CD8-positive, alpha-beta memory T cell (primary cell): ENCODE results near the gene DLX3. TPM values are rescaled to one million over a fixed set of nuclear protein-coding genes. Genes with fewer than 3 reads are reported as not detected.

ENCODE experiments used
- CTCF ChIA-PET: fragments of 350-600 bp; sonication (Branson Sonifier 250); formaldehyde crosslinking; loops from one replicate; lab custom pipeline; 2021; ENCODE audit warnings: antibody characterized with exemption; lab: Charles Lee
- POLR2A ChIA-PET: fragments of 350-600 bp; sonication (Branson Sonifier 250); formaldehyde crosslinking; loops from one replicate; lab custom pipeline; 2021; ENCODE audit warnings: antibody characterized with exemption; lab: Charles Lee
- DNase-seq, 5 donors: peaks; one replicate each; pipeline versions ENCODE4 v3.0.0 to v3.0.0-alpha.2; 2020 to 2022; ENCODE audit warnings: mixed read lengths in 1 of 5
- H3K27ac ChIP-seq: one replicate; pipeline ENCODE4 v1.7.0; 2013; ENCODE audit warnings: low read depth, mild to moderate bottlenecking, low read length, moderate library complexity
- H3K27me3 ChIP-seq: 2 replicates; pipeline ENCODE4 v1.7.0; 2013; ENCODE audit warnings: low read length, mild to moderate bottlenecking; ENCODE audit not compliant: insufficient read depth, poor library complexity, severe bottlenecking
- H3K36me3 ChIP-seq: 2 replicates; pipeline ENCODE4 v1.7.0; 2013; ENCODE audit warnings: mild to moderate bottlenecking, low read length, moderate library complexity; ENCODE audit not compliant: insufficient read depth
- H3K4me1 ChIP-seq: 2 replicates; pipeline ENCODE4 v1.7.0; 2013; ENCODE audit warnings: mild to moderate bottlenecking, low read length, moderate library complexity; ENCODE audit not compliant: insufficient read depth
- H3K4me3 ChIP-seq: 2 replicates; pipeline ENCODE4 v1.7.0; 2013; ENCODE audit warnings: mild to moderate bottlenecking, low read length
- H3K9me3 ChIP-seq: 2 replicates; pipeline ENCODE4 v1.7.0; 2013; ENCODE audit warnings: mild to moderate bottlenecking, low read length
- H3K27ac Mint-ChIP-seq, 8 donors: one replicate each; pipeline ENCODE4 v1.8.0; 2020 to 2021; ENCODE audit warnings: mixed read lengths in 8 of 8, mild to moderate bottlenecking in 6 of 8, inconsistent platforms in 3 of 8, moderate library complexity in 3 of 8
- H3K27me3 Mint-ChIP-seq, 2 donors: one replicate each; pipeline ENCODE4 v1.8.0; 2020 to 2021; ENCODE audit warnings: mixed read lengths in 2 of 2, mild to moderate bottlenecking in 1 of 2, moderate library complexity in 1 of 2
- H3K36me3 Mint-ChIP-seq, 3 donors: one replicate each; pipeline ENCODE4 v1.8.0; 2020 to 2021; ENCODE audit warnings: mixed read lengths in 3 of 3, inconsistent platforms in 1 of 3, mild to moderate bottlenecking in 1 of 3
- H3K4me1 Mint-ChIP-seq, 3 donors: one replicate each; pipeline ENCODE4 v1.8.0; 2020 to 2021; ENCODE audit warnings: mixed read lengths in 3 of 3, inconsistent platforms in 1 of 3, mild to moderate bottlenecking in 1 of 3
- H3K4me3 Mint-ChIP-seq, 7 donors: one replicate each; pipeline ENCODE4 v1.8.0; 2020 to 2021; ENCODE audit warnings: mixed read lengths in 7 of 7, mild to moderate bottlenecking in 6 of 7, moderate library complexity in 4 of 7, inconsistent platforms in 2 of 7
- H3K9me3 Mint-ChIP-seq, 5 donors: one replicate each; pipeline ENCODE4 v1.8.0; 2020 to 2022; ENCODE audit warnings: mixed read lengths in 5 of 5, mild to moderate bottlenecking in 3 of 5, moderate library complexity in 2 of 5, inconsistent platforms in 1 of 5
- polyA plus RNA-seq: library from polyadenylated mRNA; unstranded; fragments of 300-500 nt; fragmentation: Illumina TruSeq; gene quantifications from one replicate; pipeline ENCODE4 v1.2.3, GENCODE V29; 2021
- total RNA-seq, 2 experiments: library from RNA; stranded (reverse); gene quantifications; one replicate each; pipeline ENCODE4 v1.2.3, GENCODE V29; 2021

Gene DLX3
- total and polyA plus RNA-seq, 3 experiments from 2014 or later, result 0.15 TPM; not detected in 2

DNA sequence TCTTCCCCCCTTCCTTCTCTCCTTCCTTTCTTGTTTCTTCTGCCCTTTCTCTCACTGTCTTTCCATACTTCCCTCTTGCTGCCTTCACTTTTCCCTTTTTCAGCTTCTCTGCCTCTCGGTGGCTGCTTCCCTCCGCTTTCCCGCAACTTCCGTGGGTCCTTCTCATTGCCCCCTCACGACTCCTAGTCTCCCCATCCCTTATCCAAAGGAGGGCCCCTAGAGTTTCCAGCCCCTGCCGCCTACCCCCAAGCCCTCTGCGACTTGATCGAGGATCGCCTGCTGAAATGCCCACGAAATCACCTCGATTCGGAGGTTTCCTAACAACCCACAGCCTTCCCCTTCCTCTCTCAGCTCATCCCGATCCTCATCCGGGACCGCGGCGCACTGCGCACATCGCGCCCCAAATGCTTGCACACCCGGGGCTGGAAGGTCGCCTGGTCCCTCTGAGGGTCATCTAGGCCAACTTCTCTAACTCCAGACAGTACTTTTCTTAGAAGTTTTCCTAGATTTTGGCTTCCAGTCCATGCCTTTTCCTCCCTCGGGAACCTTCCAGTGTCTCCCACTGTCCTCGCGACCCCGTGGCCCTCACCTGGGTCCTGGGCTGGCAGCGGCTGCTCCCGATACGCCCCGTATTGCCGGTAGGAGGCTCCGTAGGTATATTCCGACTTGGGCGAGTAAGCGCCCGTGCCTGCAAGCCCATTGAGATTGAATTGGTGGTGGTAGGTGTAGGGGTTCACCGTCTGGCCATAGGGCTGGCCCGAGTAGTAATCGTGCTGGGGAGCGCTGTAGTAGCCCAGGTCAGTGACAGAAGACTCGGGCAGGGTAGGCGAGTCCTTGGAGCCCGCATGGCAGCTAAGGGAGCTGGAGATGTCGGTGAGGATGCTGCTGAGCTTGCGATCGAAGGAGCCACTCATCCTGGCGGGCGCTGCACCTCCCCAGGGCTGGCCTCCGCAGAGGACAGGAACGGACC is 654 bp downstream of the DLX3 start:
- H3K9me3 ChIP-seq, result no peaks in the 10 kb centered on the region
- H3K4me1 ChIP-seq, result peaks cover 22% of the 10 kb centered on the region
- no peak overlapping the region for H3K27ac ChIP-seq
- Mint-ChIP-seq H3K27me3 (peaks cover 59 to 86% of the 10 kb centered on the region in 2 donors), H3K4me3 (peak overlapping the region; percentile 78 to 90 (median 85)), H3K9me3 (peaks cover 0 to 2% (median 0%) of the 10 kb centered on the region in 5 donors), H3K27ac (peak overlapping the region in 3 of 8 donors; percentile 9 to 92 (median 55)), H3K36me3 (no peaks in the 10 kb centered on the region), H3K4me1 (peaks cover 25 to 43% (median 32%) of the 10 kb centered on the region in 3 donors)
- POLR2A ChIA-PET, result interaction anchor here (0.8 kb wide), 1 partner anchor 137 kb away, joined by 3 read pairs; no protein-coding TSS in a partner anchor
- peaks cover 61% of the 10 kb centered on the region for H3K27me3 ChIP-seq
- H3K4me3 ChIP-seq, result peak overlapping the region; percentile 51
- no peak for DNase-seq
- CTCF ChIA-PET, result interaction anchor here (0.7 to 7.3 kb wide), 9 partner anchors 11 to 438 kb away, joined by 3 to 159 read pairs (median 5); no protein-coding TSS in a partner anchor
- H3K36me3 ChIP-seq, result no peaks in the 10 kb centered on the region

DNA sequence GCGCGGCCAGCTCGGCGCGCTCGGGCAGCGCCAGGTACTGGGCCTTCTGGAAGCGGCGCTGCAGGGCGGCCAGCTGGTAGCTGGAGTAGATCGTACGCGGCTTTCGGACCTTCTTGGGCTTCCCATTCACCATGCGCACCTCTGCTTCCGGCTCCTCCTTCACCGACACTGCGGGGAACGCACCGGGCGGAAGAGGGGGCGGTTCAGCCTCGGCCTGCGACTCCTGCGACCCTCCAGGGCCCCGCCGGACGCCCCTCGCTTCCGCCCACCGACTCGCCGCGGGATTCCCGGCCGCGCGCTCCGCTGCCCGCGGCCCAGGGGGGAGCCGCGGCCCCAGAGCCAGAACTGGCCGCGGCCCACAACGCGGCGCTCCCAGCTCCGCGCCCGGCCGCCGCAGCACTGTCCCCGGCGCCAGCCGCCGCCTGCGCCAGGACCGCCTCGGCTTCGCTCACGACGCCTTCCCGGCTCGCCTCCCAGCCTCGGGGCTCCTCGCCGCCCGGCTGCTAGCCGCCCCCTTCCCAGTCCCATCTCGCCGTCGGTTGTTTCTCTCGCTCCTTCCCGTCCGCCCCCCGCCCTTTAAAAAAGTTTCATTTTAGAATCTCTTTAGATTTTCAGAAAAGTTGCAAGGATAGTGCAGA is 1.5 kb downstream of the DLX3 start:
- no peaks in the 10 kb centered on the region for H3K9me3 ChIP-seq
- peaks cover 24 to 43% (median 32%) of the 10 kb centered on the region in 3 donors for H3K4me1 Mint-ChIP-seq
- peaks cover 59 to 86% of the 10 kb centered on the region in 2 donors for H3K27me3 Mint-ChIP-seq
- H3K27me3 ChIP-seq, result peaks cover 53% of the 10 kb centered on the region
- POLR2A ChIA-PET, result interaction anchor here (0.8 kb wide), 2 partner anchors 130 to 136 kb away, joined by 3 read pairs; no protein-coding TSS in a partner anchor
- CTCF ChIA-PET, result interaction anchor here (0.7 to 7.3 kb wide), 6 partner anchors 10 to 437 kb away, joined by 3 to 159 read pairs (median 36); no protein-coding TSS in a partner anchor
- H3K36me3 ChIP-seq, result no peaks in the 10 kb centered on the region
- H3K9me3 Mint-ChIP-seq, result peaks cover 0 to 2% (median 0%) of the 10 kb centered on the region in 5 donors
- peaks cover 0 to 3% (median 0%) of the 10 kb centered on the region in 3 donors for H3K36me3 Mint-ChIP-seq
- no peak overlapping the region for H3K27ac ChIP-seq
- peak overlapping the region in 2 of 8 donors; percentile 9 to 64 for H3K27ac Mint-ChIP-seq
- peak overlapping the region; percentile 78 to 90 (median 85) for H3K4me3 Mint-ChIP-seq
- peak in 1 of 5 donors; percentile 17 for DNase-seq
- H3K4me3 ChIP-seq, result peak overlapping the region; percentile 51
- H3K4me1 ChIP-seq, result peaks cover 21% of the 10 kb centered on the region

DNA sequence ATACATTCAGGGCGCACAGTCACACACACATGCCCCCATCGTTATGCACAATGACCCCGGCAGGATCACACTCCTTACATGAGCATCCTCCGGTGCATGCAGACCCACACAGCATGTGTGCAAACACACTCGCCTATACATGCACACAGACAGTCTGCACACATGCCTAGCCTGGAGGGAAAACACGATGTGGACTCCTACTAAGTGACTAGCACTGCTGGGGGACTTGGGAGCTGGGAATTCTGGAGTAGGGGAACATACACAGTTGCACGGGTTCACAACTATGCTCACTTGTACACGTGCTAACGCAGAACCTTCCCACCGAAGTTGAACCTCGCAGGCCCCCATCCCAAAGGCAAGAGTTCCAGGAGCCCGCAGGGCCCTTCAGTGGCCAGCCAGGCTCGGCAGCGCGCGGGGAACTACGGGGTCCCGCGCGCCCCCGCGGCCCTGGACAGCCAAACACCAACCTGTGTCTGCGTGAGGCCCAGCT is 2.0 kb downstream of the DLX3 start:
- peaks cover 16% of the 10 kb centered on the region for H3K4me1 ChIP-seq
- H3K27me3 ChIP-seq, result peaks cover 54% of the 10 kb centered on the region
- H3K9me3 ChIP-seq, result no peaks in the 10 kb centered on the region
- Mint-ChIP-seq H3K9me3 (peaks cover 0 to 2% (median 0%) of the 10 kb centered on the region in 5 donors), H3K27ac (no peak overlapping the region), H3K27me3 (peaks cover 54 to 86% of the 10 kb centered on the region in 2 donors), H3K4me3 (peak overlapping the region; percentile 64 to 79 (median 69)), H3K36me3 (peaks cover 0 to 3% (median 0%) of the 10 kb centered on the region in 3 donors), H3K4me1 (peaks cover 20 to 38% (median 27%) of the 10 kb centered on the region in 3 donors)
- ChIA-PET CTCF (interaction anchor here (2.2 to 7.3 kb wide), 3 partner anchors 14 to 436 kb away, joined by 7 to 159 read pairs (median 64); no protein-coding TSS in a partner anchor), POLR2A (interaction anchor here (0.8 kb wide), 1 partner anchor 129 kb away, joined by 3 read pairs; no protein-coding TSS in a partner anchor)
- no peak for DNase-seq
- peak overlapping the region; percentile 41 for H3K4me3 ChIP-seq
- no peak overlapping the region for H3K27ac ChIP-seq
- H3K36me3 ChIP-seq, result no peaks in the 10 kb centered on the region

DNA sequence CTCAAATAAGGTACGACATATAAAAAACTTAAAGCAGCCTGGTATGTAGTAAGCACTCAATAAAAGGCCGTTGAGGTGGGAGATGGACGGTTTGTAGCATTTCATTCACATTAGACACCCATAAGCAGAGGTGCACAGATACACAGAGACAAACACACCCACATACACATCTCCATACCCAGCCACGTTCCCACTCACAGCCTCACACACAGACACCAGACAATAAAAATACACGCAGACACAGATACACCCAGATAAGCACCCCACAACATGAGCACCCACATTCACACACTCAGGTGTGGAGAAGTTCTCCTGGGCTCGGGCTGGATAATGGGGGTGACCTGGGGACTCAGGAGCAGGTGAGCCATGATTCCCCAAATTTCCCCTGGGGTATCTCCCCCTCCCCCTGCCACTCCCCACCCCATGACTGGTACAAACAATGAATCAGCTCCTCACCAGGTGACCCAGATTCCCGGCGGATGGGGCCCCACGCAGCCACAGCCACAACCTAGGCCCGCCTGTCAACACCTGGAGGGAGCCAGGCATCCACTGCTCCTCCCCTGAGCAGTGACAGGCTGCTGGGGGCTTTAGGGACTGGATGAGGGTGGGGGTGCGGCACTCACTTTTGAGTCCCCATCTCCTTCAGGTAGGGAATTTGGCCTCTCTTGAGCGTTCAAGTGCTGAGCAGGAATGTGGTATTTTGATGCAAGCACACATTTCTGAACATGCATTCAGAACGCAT is 2.7 kb downstream of the DLX3 start:
- ChIA-PET POLR2A (no interaction called here), CTCF (interaction anchor here (7.3 kb wide), 1 partner anchor 14 kb away, joined by 64 read pairs; no protein-coding TSS in a partner anchor)
- Histone ChIP-seq H3K9me3 (no peaks in the 10 kb centered on the region), H3K27ac (no peak overlapping the region), H3K4me3 (peak overlapping the region; percentile 41), H3K27me3 (peaks cover 54% of the 10 kb centered on the region), H3K36me3 (no peaks in the 10 kb centered on the region), H3K4me1 (peaks cover 16% of the 10 kb centered on the region)
- H3K27me3 Mint-ChIP-seq, result peaks cover 53 to 89% of the 10 kb centered on the region in 2 donors
- DNase-seq, result no peak
- peaks cover 20 to 37% (median 27%) of the 10 kb centered on the region in 3 donors for H3K4me1 Mint-ChIP-seq
- H3K27ac Mint-ChIP-seq, result no peak overlapping the region
- H3K4me3 Mint-ChIP-seq, result peak overlapping the region; percentile 5 to 79 (median 69)
- H3K36me3 Mint-ChIP-seq, result peaks cover 0 to 3% (median 0%) of the 10 kb centered on the region in 3 donors
- peaks cover 0 to 2% (median 0%) of the 10 kb centered on the region in 5 donors for H3K9me3 Mint-ChIP-seq

DNA sequence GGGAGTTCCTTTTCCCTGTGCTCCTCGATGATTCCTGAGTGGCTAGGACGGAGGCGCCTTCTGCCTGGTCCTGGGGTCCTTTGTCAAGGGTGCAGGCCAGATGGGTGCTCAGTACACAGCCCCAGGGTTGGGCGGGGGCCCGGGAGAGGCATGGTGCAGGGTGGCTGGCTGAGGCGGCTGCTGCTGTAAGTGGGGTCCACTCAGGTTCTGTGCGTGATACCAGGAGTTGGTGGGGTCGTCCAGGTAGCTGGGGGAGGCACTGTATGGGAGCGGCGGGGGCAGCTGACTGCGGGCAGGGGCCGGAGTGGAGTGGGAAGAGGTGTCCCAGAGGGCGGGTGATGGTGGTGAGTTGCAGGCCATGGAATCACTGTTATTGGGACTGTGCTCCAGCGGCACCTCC is 3.6 kb downstream of the DLX3 start:
- H3K4me3 ChIP-seq, result no peak overlapping the region
- H3K27ac ChIP-seq, result no peak overlapping the region
- H3K4me1 Mint-ChIP-seq, result peaks cover 20 to 31% (median 24%) of the 10 kb centered on the region in 3 donors
- H3K4me3 Mint-ChIP-seq, result no peak overlapping the region
- H3K36me3 ChIP-seq, result no peaks in the 10 kb centered on the region
- ChIA-PET CTCF (no interaction called here), POLR2A (no interaction called here)
- no peak overlapping the region for H3K27ac Mint-ChIP-seq
- peaks cover 16% of the 10 kb centered on the region for H3K4me1 ChIP-seq
- peaks cover 0 to 3% (median 0%) of the 10 kb centered on the region in 3 donors for H3K36me3 Mint-ChIP-seq
- H3K27me3 ChIP-seq, result peaks cover 56% of the 10 kb centered on the region
- no peak for DNase-seq
- H3K27me3 Mint-ChIP-seq, result peaks cover 54 to 92% of the 10 kb centered on the region in 2 donors
- H3K9me3 Mint-ChIP-seq, result peaks cover 0 to 2% (median 0%) of the 10 kb centered on the region in 5 donors
- no peaks in the 10 kb centered on the region for H3K9me3 ChIP-seq

DNA sequence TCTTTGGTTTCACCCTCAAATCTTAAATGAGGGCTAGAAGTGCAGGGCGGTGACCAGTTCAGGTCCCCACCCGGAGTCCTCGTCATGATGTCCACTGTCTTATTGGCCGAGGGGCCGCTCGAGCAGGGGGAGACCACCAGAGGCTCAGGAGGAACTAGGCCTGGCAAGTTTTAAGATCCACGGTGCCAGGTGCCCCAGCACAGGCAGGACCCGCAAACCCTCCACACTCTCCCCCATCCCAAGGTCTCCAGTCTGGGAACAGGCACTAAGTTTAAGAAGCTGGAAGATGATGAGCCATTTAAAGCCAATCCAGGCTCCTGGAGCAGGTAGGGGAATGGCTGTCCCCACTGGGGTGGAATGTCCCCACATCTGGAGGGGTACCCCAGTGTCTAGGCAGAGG is 4.1 kb downstream of the DLX3 start:
- peaks cover 51% of the 10 kb centered on the region for H3K27me3 ChIP-seq
- CTCF ChIA-PET, result interaction anchor here (0.7 kb wide), 1 partner anchor 421 kb away, joined by 3 read pairs; no protein-coding TSS in a partner anchor
- POLR2A ChIA-PET, result no interaction called here

More for the DNA sequence above, 4.1 kb downstream of the DLX3 start:
- Mint-ChIP-seq H3K27ac (no peak overlapping the region), H3K27me3 (peaks cover 51 to 88% of the 10 kb centered on the region in 2 donors), H3K36me3 (peaks cover 0 to 3% (median 0%) of the 10 kb centered on the region in 3 donors), H3K9me3 (peaks cover 0 to 2% (median 0%) of the 10 kb centered on the region in 5 donors), H3K4me1 (peaks cover 20 to 26% (median 22%) of the 10 kb centered on the region in 3 donors), H3K4me3 (peak overlapping the region in 1 of 7 donors; percentile 13)
- Histone ChIP-seq H3K36me3 (no peaks in the 10 kb centered on the region), H3K9me3 (no peaks in the 10 kb centered on the region), H3K4me1 (peaks cover 16% of the 10 kb centered on the region), H3K27ac (no peak overlapping the region), H3K4me3 (no peak overlapping the region)
- no peak for DNase-seq
